K562 (cell line): ENCODE results near the gene ZCCHC14. TPM values are rescaled to one million over a fixed set of nuclear protein-coding genes. Genes with fewer than 3 reads are reported as not detected.
A peak's percentile ranks its signal among the peaks of the same experiment; 100 is the strongest.

ENCODE experiments used
- EP300 ChIP-seq: IDR thresholded peaks from 2 replicates; pipeline ENCODE4 v1.6.1; 2012; ENCODE audit warnings: low read length, improper control_type of control experiment
- ETV1 ChIP-seq: fragments of 450-650 bp; conservative IDR thresholded peaks from 2 replicates; pipeline ENCODE4 v1.6.1; 2016; ENCODE audit warnings: missing genetic modification characterization, control low read depth, low read depth, missing compliant biosample characterization
- KDM1A ChIP-seq, 2 experiments: fragments of 450-650 bp; IDR thresholded peaks; 2 replicates each; pipeline ENCODE4 v1.6.1; 2016; ENCODE audit warnings: mild to moderate bottlenecking in 2 of 2
- MEIS2 ChIP-seq: fragments of 450-650 bp; IDR thresholded peaks from 2 replicates; pipeline ENCODE4 v1.6.1; 2014; ENCODE audit warnings: mild to moderate bottlenecking; ENCODE audit not compliant: partially characterized antibody
- RBM25 ChIP-seq: fragments of 200-400 bp; formaldehyde crosslinking; IDR thresholded peaks from 2 replicates; pipeline ENCODE4 v1.6.1; 2018; ENCODE audit warnings: low read length, low read depth, moderate library complexity; ENCODE audit not compliant: severe bottlenecking
- RFX7 ChIP-seq: fragments of 250-450 bp; sonication (Bioruptor Pico); IDR thresholded peaks from 2 replicates; pipeline ENCODE4 v1.5.1; 2021; ENCODE audit warnings: mild to moderate bottlenecking
- SIX5 ChIP-seq, 2 experiments: IDR thresholded peaks; 2 replicates each; pipeline ENCODE4 v1.6.1; 2011; ENCODE audit warnings: low read length in 2 of 2, borderline replicate concordance in 1 of 2, low read depth in 1 of 2, mild to moderate bottlenecking in 1 of 2, moderate library complexity in 1 of 2; ENCODE audit not compliant: insufficient read depth in 1 of 2
- SLC30A9 ChIP-seq: fragments of 250-450 bp; sonication (Bioruptor Pico); IDR thresholded peaks from 2 replicates; pipeline ENCODE4 v1.8.0; 2022; ENCODE audit warnings: mild to moderate bottlenecking, moderate library complexity
- TBL1XR1 ChIP-seq, 2 experiments: IDR thresholded peaks; 2 replicates each; pipeline ENCODE4 v1.6.1; 2012; ENCODE audit warnings: improper control_type of control experiment in 2 of 2, low read length in 2 of 2, mild to moderate bottlenecking in 1 of 2
- TCFL5 ChIP-seq: fragments of 250-450 bp; sonication (Bioruptor Pico); conservative IDR thresholded peaks from 2 replicates; pipeline ENCODE4 v1.6.1; 2021; ENCODE audit warnings: mild to moderate bottlenecking, moderate library complexity, matching md5 sums
- ZC3H4 ChIP-seq: sonication (generic); formaldehyde crosslinking; IDR thresholded peaks from 2 replicates; pipeline ENCODE4 v1.9.0; 2021; ENCODE audit warnings: missing genetic modification reagents, borderline replicate concordance
- ZNF197 ChIP-seq: fragments of 200-800 bp; sonication (Bioruptor generic); IDR thresholded peaks from 2 replicates; pipeline ENCODE4 v1.6.1; 2016; ENCODE audit warnings: low read depth, missing genetic modification characterization, missing compliant biosample characterization
- ZNF644 ChIP-seq: fragments of 200-800 bp; sonication (Bioruptor generic); IDR thresholded peaks from 2 replicates; pipeline ENCODE4 v1.6.1; 2016; ENCODE audit warnings: low read depth, missing genetic modification characterization, missing compliant biosample characterization
- ZNF780A ChIP-seq: fragments of 250-450 bp; sonication (Bioruptor Pico); IDR thresholded peaks from 2 replicates; pipeline ENCODE4 v1.5.0; 2021; ENCODE audit warnings: mild to moderate bottlenecking
- ZNF830 ChIP-seq: fragments of 250-450 bp; sonication (Bioruptor Pico); IDR thresholded peaks from 2 replicates; pipeline ENCODE4 v1.5.0; 2021; ENCODE audit warnings: mild to moderate bottlenecking
- polyA plus RNA-seq, 8 experiments: library from polyadenylated mRNA; depleted of rRNA in 4 of 8; stranded (reverse) in 5 of 8; unstranded in 3 of 8; fragments of >200 nt; fragmentation: Nextera tagmentation in 2 of 8; fragmentation: Illumina TruSeq in 1 of 8; extraction: Ambion mirVana in 2 of 8; extraction: Trizol in 1 of 8; gene quantifications; 2 replicates each; pipeline versions ENCODE4 v1.2.1 to v1.2.3, GENCODE V29; 2011 to 2014; ENCODE audit warnings: inconsistent platforms in 1 of 8, missing spikeins in 1 of 8
- total RNA-seq, 7 experiments: library from RNA; depleted of rRNA in 6 of 7; stranded (reverse); fragments of >200 nt in 6 of 7; fragmentation: Illumina TruSeq in 2 of 7; extraction: Trizol in 2 of 7; gene quantifications; 2 replicates each; pipeline versions ENCODE4 v1.2.1 to v1.2.3, GENCODE V29; 2011 to 2021; ENCODE audit warnings: low replicate concordance in 1 of 7
- TF ChIP-seq, protein P1 (sequence below): fragments of 250-450 bp; sonication (Bioruptor Pico); IDR thresholded peaks from 2 replicates; pipeline ENCODE4 v1.8.0; 2022; ENCODE audit warnings: moderate library complexity, mild to moderate bottlenecking, inconsistent platforms
- TF ChIP-seq, protein P2 (sequence below): IDR thresholded peaks from 2 replicates; pipeline ENCODE4 v1.6.1; 2016; ENCODE audit warnings: missing genetic modification characterization, missing compliant biosample characterization
- TF ChIP-seq, protein P3 (sequence below): sonication (generic); formaldehyde crosslinking; IDR thresholded peaks from 2 replicates; pipeline ENCODE4 v1.8.0; 2022; ENCODE audit warnings: missing genetic modification reagents, mild to moderate bottlenecking, borderline replicate concordance
- TF ChIP-seq, protein P4 (sequence below): fragments of 450-650 bp; formaldehyde crosslinking; IDR thresholded peaks from 2 replicates; pipeline ENCODE4 v1.4.0; 2020; ENCODE audit warnings: mild to moderate bottlenecking, moderate library complexity
- TF ChIP-seq, protein P5 (sequence below), 3 experiments: fragments of 200-800 bp in 1 of 3; fragments of 250-450 bp in 1 of 3; fragments of 450-650 bp in 1 of 3; sonication (Bioruptor Pico) in 1 of 3; sonication (Bioruptor generic) in 1 of 3; formaldehyde crosslinking in 1 of 3; IDR thresholded peaks; 2 replicates each; pipeline versions ENCODE4 v1.6.1 to v1.8.0; 2016 to 2022; ENCODE audit warnings: mild to moderate bottlenecking in 2 of 3, missing genetic modification characterization in 2 of 3, missing compliant biosample characterization in 1 of 3, moderate library complexity in 1 of 3

ZCCHC14 gene
- total and polyA plus RNA-seq, 9 of the 15 experiments (the other 6 are each of a cell fraction or from before 2014, with no cell fraction given): 1.5 to 12.4 (median 2.9) TPM

DNA sequence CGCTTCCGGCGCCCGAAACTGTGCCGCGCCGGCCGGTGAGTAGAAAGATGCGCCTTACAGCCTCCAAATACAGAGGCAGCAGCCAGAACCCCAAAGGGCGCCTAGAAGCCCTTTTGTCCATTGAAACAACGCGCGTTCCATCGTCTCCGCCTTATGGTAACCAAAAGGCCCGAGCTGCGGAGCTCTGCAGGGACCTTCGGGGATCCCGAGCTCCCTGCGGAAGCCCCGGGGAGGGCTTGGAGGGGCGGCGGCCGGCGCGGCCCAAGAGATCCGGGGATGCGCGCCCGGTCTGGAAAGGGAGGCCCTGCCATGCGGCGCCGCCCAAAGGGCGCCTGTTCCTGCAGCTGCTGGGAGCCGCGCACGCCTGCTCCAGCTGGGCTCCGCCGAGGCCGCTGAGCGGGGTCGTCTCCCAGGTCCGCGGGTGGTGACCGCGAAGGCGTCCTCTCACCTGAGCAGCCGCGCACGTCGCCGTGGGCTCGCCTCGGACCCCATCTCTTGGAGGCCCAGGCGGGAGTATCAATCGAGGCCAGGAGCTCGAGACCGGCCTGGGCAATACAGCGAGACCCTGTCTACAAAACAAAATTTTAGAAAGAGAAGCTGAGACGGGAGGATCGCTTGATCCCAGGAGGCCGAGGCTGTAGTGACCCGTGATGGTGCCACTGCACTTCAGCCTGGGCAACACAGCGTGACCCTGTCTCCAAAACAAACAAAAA lies 108.5 kb downstream of the ZCCHC14 start (continued):
- no peak; a peak in 1 of 4 replicates for TF ChIP-seq TBL1XR1 (IDR thresholded peaks at IDR 0.05; ENCODE audit: low read length in 2 of 2)
- TF ChIP-seq ZNF197 (CRISPR knock-in tag): no peak
- TF ChIP-seq ZNF830 (CRISPR knock-in tag): no peak
- TF ChIP-seq, protein P1, sequence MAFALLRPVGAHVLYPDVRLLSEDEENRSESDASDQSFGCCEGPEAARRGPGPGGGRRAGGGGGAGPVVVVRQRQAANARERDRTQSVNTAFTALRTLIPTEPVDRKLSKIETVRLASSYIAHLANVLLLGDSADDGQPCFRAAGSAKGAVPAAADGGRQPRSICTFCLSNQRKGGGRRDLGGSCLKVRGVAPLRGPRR (CRISPR knock-in tag): no peak
- no peak for TF ChIP-seq MEIS2
- TF ChIP-seq, protein P2, sequence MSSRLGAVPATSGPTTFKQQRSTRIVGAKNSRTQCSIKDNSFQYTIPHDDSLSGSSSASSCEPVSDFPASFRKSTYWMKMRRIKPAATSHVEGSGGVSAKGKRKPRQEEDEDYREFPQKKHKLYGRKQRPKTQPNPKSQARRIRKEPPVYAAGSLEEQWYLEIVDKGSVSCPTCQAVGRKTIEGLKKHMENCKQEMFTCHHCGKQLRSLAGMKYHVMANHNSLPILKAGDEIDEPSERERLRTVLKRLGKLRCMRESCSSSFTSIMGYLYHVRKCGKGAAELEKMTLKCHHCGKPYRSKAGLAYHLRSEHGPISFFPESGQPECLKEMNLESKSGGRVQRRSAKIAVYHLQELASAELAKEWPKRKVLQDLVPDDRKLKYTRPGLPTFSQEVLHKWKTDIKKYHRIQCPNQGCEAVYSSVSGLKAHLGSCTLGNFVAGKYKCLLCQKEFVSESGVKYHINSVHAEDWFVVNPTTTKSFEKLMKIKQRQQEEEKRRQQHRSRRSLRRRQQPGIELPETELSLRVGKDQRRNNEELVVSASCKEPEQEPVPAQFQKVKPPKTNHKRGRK (tag): no peak
- TF ChIP-seq, protein P3, sequence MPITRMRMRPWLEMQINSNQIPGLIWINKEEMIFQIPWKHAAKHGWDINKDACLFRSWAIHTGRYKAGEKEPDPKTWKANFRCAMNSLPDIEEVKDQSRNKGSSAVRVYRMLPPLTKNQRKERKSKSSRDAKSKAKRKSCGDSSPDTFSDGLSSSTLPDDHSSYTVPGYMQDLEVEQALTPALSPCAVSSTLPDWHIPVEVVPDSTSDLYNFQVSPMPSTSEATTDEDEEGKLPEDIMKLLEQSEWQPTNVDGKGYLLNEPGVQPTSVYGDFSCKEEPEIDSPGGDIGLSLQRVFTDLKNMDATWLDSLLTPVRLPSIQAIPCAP (CRISPR knock-in tag): no peak
- TF ChIP-seq, protein P4, sequence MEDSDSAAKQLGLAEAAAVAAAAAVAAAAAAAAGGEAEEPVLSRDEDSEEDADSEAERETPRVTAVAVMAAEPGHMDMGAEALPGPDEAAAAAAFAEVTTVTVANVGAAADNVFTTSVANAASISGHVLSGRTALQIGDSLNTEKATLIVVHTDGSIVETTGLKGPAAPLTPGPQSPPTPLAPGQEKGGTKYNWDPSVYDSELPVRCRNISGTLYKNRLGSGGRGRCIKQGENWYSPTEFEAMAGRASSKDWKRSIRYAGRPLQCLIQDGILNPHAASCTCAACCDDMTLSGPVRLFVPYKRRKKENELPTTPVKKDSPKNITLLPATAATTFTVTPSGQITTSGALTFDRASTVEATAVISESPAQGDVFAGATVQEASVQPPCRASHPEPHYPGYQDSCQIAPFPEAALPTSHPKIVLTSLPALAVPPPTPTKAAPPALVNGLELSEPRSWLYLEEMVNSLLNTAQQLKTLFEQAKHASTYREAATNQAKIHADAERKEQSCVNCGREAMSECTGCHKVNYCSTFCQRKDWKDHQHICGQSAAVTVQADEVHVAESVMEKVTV (CRISPR knock-in tag): no peak
- no peak for TF ChIP-seq RFX7 (CRISPR knock-in tag)
- no peak for TF ChIP-seq TCFL5 (CRISPR knock-in tag)
- no peak for TF ChIP-seq SLC30A9 (CRISPR knock-in tag)
- TF ChIP-seq ZNF644 (tag): no peak
- TF ChIP-seq KDM1A (IDR thresholded peaks at IDR 0.05): no peak
- TF ChIP-seq RBM25: peak; percentile 42
- TF ChIP-seq EP300: no peak
- TF ChIP-seq ZC3H4 (CRISPR knock-in tag): no peak
- TF ChIP-seq SIX5 (IDR thresholded peaks at IDR 0.05; ENCODE audit: borderline replicate concordance in 1 of 2, insufficient read depth in 1 of 2, low read depth in 1 of 2, low read length in 2 of 2): no peak
- TF ChIP-seq, protein P5, sequence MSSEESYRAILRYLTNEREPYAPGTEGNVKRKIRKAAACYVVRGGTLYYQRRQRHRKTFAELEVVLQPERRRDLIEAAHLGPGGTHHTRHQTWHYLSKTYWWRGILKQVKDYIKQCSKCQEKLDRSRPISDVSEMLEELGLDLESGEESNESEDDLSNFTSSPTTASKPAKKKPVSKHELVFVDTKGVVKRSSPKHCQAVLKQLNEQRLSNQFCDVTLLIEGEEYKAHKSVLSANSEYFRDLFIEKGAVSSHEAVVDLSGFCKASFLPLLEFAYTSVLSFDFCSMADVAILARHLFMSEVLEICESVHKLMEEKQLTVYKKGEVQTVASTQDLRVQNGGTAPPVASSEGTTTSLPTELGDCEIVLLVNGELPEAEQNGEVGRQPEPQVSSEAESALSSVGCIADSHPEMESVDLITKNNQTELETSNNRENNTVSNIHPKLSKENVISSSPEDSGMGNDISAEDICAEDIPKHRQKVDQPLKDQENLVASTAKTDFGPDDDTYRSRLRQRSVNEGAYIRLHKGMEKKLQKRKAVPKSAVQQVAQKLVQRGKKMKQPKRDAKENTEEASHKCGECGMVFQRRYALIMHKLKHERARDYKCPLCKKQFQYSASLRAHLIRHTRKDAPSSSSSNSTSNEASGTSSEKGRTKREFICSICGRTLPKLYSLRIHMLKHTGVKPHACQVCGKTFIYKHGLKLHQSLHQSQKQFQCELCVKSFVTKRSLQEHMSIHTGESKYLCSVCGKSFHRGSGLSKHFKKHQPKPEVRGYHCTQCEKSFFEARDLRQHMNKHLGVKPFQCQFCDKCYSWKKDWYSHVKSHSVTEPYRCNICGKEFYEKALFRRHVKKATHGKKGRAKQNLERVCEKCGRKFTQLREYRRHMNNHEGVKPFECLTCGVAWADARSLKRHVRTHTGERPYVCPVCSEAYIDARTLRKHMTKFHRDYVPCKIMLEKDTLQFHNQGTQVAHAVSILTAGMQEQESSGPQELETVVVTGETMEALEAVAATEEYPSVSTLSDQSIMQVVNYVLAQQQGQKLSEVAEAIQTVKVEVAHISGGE (CRISPR knock-in tag; IDR thresholded peaks at IDR 0.05): peak in 1 of 3 experiments; percentile 48; a peak in 1 of 6 replicates
- no peak for TF ChIP-seq ETV1
- no peak for TF ChIP-seq ZNF780A
